T-helper 2 cell treated with Interferon-gamma antibody and Interleukin-4, amounts not matched to agents 5 μg/mL and 100 μg/mL, for 36 hours (primary cell): ENCODE data around the gene MOB3B.
"Not testable (repeated sequence)": the region's sequence is repeated elsewhere in the genome, so short reads cannot be mapped to it uniquely, and the experiment has no call there.

ENCODE experiments used
- DNase-seq: peaks from one replicate; pipeline ENCODE4 v3.0.0; 2021; ENCODE audit warnings: low spot score
- H3K27ac Mint-ChIP-seq: one replicate; pipeline ENCODE4 v1.8.0; 2021; ENCODE audit warnings: mild to moderate bottlenecking, mixed read lengths
- H3K27me3 Mint-ChIP-seq: one replicate; pipeline ENCODE4 v1.8.0; 2021; ENCODE audit warnings: low read depth, mixed read lengths
- H3K36me3 Mint-ChIP-seq: one replicate; pipeline ENCODE4 v1.8.0; 2021; ENCODE audit warnings: low read depth, mixed read lengths
- H3K4me1 Mint-ChIP-seq: one replicate; pipeline ENCODE4 v1.8.0; 2021; ENCODE audit warnings: low read depth, mixed read lengths
- H3K4me3 Mint-ChIP-seq: one replicate; pipeline ENCODE4 v1.8.0; 2022; ENCODE audit warnings: mild to moderate bottlenecking, moderate library complexity, mixed read lengths
- H3K9me3 Mint-ChIP-seq: one replicate; pipeline ENCODE4 v1.8.0; 2021; ENCODE audit warnings: mixed read lengths

MOB3B gene

GRCh38 chr9:27518809-27519208 lies 10.8 kb downstream of the MOB3B start:
- no peak overlapping the region for H3K4me3 Mint-ChIP-seq
- peaks cover 2% of the 10 kb centered on the region for H3K27me3 Mint-ChIP-seq
- DNase-seq, result no peak
- no peaks in the 10 kb centered on the region for H3K9me3 Mint-ChIP-seq
- no peak overlapping the region for H3K27ac Mint-ChIP-seq
- no peaks in the 10 kb centered on the region for H3K36me3 Mint-ChIP-seq
- H3K4me1 Mint-ChIP-seq, result no peaks in the 10 kb centered on the region

- Mint-ChIP-seq H3K36me3 (no peaks in the 10 kb centered on the region), H3K4me3 (no peak overlapping the region), H3K27ac (no peak overlapping the region), H3K4me1 (no peaks in the 10 kb centered on the region), H3K9me3 (no peaks in the 10 kb centered on the region), H3K27me3 (peaks cover 2% of the 10 kb centered on the region)
- no peak for DNase-seq
Measured at GRCh38 chr9:27518006-27518405, 11.6 kb downstream of the MOB3B start.

GRCh38 chr9:27514551-27514950 lies 15.1 kb downstream of the MOB3B start:
- Mint-ChIP-seq H3K36me3 (no peaks in the 10 kb centered on the region), H3K9me3 (no peaks in the 10 kb centered on the region)

GRCh38 chr9:27511771-27512170 lies 17.8 kb downstream of the MOB3B start:
- Mint-ChIP-seq H3K36me3 (no peaks in the 10 kb centered on the region), H3K9me3 (no peaks in the 10 kb centered on the region), H3K4me3 (no peak overlapping the region), H3K27ac (no peak overlapping the region), H3K27me3 (peaks cover 2% of the 10 kb centered on the region), H3K4me1 (no peaks in the 10 kb centered on the region)
- DNase-seq, result no peak

More at GRCh38 chr9:27514551-27514950, 15.1 kb downstream of the MOB3B start:
- Mint-ChIP-seq H3K4me3 (no peak overlapping the region), H3K4me1 (no peaks in the 10 kb centered on the region), H3K27me3 (no peaks in the 10 kb centered on the region), H3K27ac (no peak overlapping the region)
- no peak for DNase-seq

- Mint-ChIP-seq H3K4me1 (no peaks in the 10 kb centered on the region), H3K27ac (no peak overlapping the region), H3K4me3 (no peak overlapping the region), H3K36me3 (no peaks in the 10 kb centered on the region), H3K27me3 (peaks cover 2% of the 10 kb centered on the region), H3K9me3 (no peaks in the 10 kb centered on the region)
- no peak for DNase-seq
Measured at GRCh38 chr9:27510780-27511179, 18.8 kb downstream of the MOB3B start.

GRCh38 chr9:27506981-27507380 lies 22.6 kb downstream of the MOB3B start:
- Mint-ChIP-seq H3K4me3 (no peak overlapping the region), H3K27ac (no peak overlapping the region), H3K4me1 (no peaks in the 10 kb centered on the region), H3K27me3 (peaks cover 2% of the 10 kb centered on the region), H3K9me3 (no peaks in the 10 kb centered on the region), H3K36me3 (no peaks in the 10 kb centered on the region)
- DNase-seq, result no peak

- DNase-seq, result no peak
- H3K9me3 Mint-ChIP-seq, result no peaks in the 10 kb centered on the region
- H3K36me3 Mint-ChIP-seq, result no peaks in the 10 kb centered on the region
- H3K27ac Mint-ChIP-seq, result no peak overlapping the region
- H3K27me3 Mint-ChIP-seq, result peaks cover 2% of the 10 kb centered on the region
- H3K4me1 Mint-ChIP-seq, result peaks cover 3% of the 10 kb centered on the region
- H3K4me3 Mint-ChIP-seq, result no peak overlapping the region
Measured at GRCh38 chr9:27505744-27506161, 23.9 kb downstream of the MOB3B start.

GRCh38 chr9:27504259-27504658 lies 25.4 kb downstream of the MOB3B start:
- Mint-ChIP-seq H3K4me1 (peaks cover 8% of the 10 kb centered on the region), H3K4me3 (no peak overlapping the region), H3K27ac (no peak overlapping the region), H3K9me3 (no peaks in the 10 kb centered on the region), H3K27me3 (peaks cover 2% of the 10 kb centered on the region), H3K36me3 (no peaks in the 10 kb centered on the region)
- DNase-seq, result no peak

- H3K27ac Mint-ChIP-seq, result no peak overlapping the region
- H3K9me3 Mint-ChIP-seq, result no peaks in the 10 kb centered on the region
- no peak overlapping the region for H3K4me3 Mint-ChIP-seq
- DNase-seq, result no peak
- no peaks in the 10 kb centered on the region for H3K36me3 Mint-ChIP-seq
- no peaks in the 10 kb centered on the region for H3K27me3 Mint-ChIP-seq
- peaks cover 10% of the 10 kb centered on the region for H3K4me1 Mint-ChIP-seq
Measured at GRCh38 chr9:27503623-27504022, 26.0 kb downstream of the MOB3B start.

GRCh38 chr9:27500902-27501301 lies 28.7 kb downstream of the MOB3B start:
- H3K4me1 Mint-ChIP-seq, H3K36me3 Mint-ChIP-seq, H3K4me3 Mint-ChIP-seq: not testable (repeated sequence)

GRCh38 chr9:27499451-27499850 lies 30.2 kb downstream of the MOB3B start:
- peaks cover 10% of the 10 kb centered on the region for H3K4me1 Mint-ChIP-seq
- H3K9me3 Mint-ChIP-seq, result no peaks in the 10 kb centered on the region
- no peak overlapping the region for H3K27ac Mint-ChIP-seq
- no peaks in the 10 kb centered on the region for H3K27me3 Mint-ChIP-seq
- H3K4me3 Mint-ChIP-seq, result no peak overlapping the region
- H3K36me3 Mint-ChIP-seq, result no peaks in the 10 kb centered on the region
- no peak for DNase-seq

More at GRCh38 chr9:27500902-27501301, 28.7 kb downstream of the MOB3B start:
- H3K27ac Mint-ChIP-seq, DNase-seq, H3K9me3 Mint-ChIP-seq, H3K27me3 Mint-ChIP-seq: not testable (repeated sequence)

- Mint-ChIP-seq H3K36me3 (no peaks in the 10 kb centered on the region), H3K4me1 (peaks cover 10% of the 10 kb centered on the region), H3K27ac (no peak overlapping the region), H3K27me3 (no peaks in the 10 kb centered on the region), H3K9me3 (peaks cover 4% of the 10 kb centered on the region), H3K4me3 (no peak overlapping the region)
- DNase-seq, result no peak
Measured at GRCh38 chr9:27497883-27498417, 31.7 kb downstream of the MOB3B start.

- no peaks in the 10 kb centered on the region for H3K27me3 Mint-ChIP-seq
- H3K36me3 Mint-ChIP-seq, result no peaks in the 10 kb centered on the region
- peaks cover 4% of the 10 kb centered on the region for H3K9me3 Mint-ChIP-seq
- no peak overlapping the region for H3K4me3 Mint-ChIP-seq
- no peak for DNase-seq
- H3K27ac Mint-ChIP-seq, result no peak overlapping the region
- H3K4me1 Mint-ChIP-seq, result peaks cover 8% of the 10 kb centered on the region
Measured at GRCh38 chr9:27496135-27496504, 33.5 kb downstream of the MOB3B start.

- Mint-ChIP-seq H3K4me1 (peaks cover 6% of the 10 kb centered on the region), H3K9me3 (peaks cover 4% of the 10 kb centered on the region), H3K27me3 (no peaks in the 10 kb centered on the region), H3K4me3 (no peak overlapping the region), H3K36me3 (no peaks in the 10 kb centered on the region), H3K27ac (no peak overlapping the region)
- DNase-seq, result no peak
Measured at GRCh38 chr9:27495480-27496134, 34.0 kb downstream of the MOB3B start.

GRCh38 chr9:27491154-27491553 lies 38.5 kb downstream of the MOB3B start:
- Mint-ChIP-seq H3K4me3 (no peak overlapping the region), H3K27ac (no peak overlapping the region), H3K9me3 (peaks cover 4% of the 10 kb centered on the region), H3K4me1 (peaks cover 3% of the 10 kb centered on the region), H3K36me3 (no peaks in the 10 kb centered on the region), H3K27me3 (no peaks in the 10 kb centered on the region)
- no peak for DNase-seq
